Vagina (tissue), 2 donors: ENCODE results near the gene NABP1.

ENCODE experiments used
- CTCF ChIP-seq, 3 experiments: fragments of 450-650 bp in 2 of 3; fragments of 200-600 bp in 1 of 3; sonication (generic) in 1 of 3; IDR thresholded peaks; one replicate each; pipeline ENCODE4 v1.5.1; 2017 to 2019; ENCODE audit warnings: antibody characterized with exemption in 3 of 3, mild to moderate bottlenecking in 2 of 3, moderate library complexity in 2 of 3
- POLR2A ChIP-seq, 2 donors: fragments of 450-650 bp; IDR thresholded peaks; one replicate each; pipeline ENCODE4 v1.6.1; 2017; ENCODE audit warnings: antibody characterized with exemption in 2 of 2, mild to moderate bottlenecking in 2 of 2, moderate library complexity in 2 of 2

DNA sequence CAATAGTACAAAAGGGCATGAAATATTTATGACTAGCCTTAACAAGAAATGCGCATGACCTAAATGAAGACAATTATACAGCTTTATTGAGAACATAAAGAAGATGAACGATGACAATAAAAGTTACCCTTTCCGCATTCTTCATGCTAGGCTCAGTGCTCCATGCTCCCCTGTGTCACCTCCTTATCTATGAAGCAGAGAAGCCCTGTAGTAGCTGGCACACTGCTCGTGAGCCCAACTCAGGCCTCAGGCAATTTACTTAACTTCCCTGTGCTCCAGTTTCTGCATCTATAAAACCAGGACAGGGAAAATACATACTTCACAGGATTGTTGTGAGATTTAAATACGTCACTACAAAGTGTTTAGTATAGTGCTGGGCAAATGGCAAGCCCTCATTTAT, 34.5 kb upstream of the NABP1 start:
- TF ChIP-seq CTCF (IDR thresholded peaks at IDR 0.05) (no peak), POLR2A (IDR thresholded peaks at IDR 0.05) (no peak)
